Gastroesophageal sphincter (tissue), 3 donors: ENCODE data around the gene DDX10.

ENCODE experiments used
- EP300 ChIP-seq: sonication (generic); formaldehyde crosslinking; IDR thresholded peaks from one replicate; pipeline ENCODE4 v1.6.1; 2017; ENCODE audit warnings: antibody characterized with exemption, mild to moderate bottlenecking
- POLR2A ChIP-seq, 2 donors: fragments of 450-650 bp; IDR thresholded peaks; one replicate each; pipeline ENCODE4 v1.6.1; 2017; ENCODE audit warnings: antibody characterized with exemption in 2 of 2, mild to moderate bottlenecking in 2 of 2, moderate library complexity in 1 of 2
- POLR2AphosphoS5 ChIP-seq: sonication (generic); formaldehyde crosslinking; IDR thresholded peaks from one replicate; pipeline ENCODE4 v1.6.1; 2017; ENCODE audit warnings: antibody characterized with exemption
- TF ChIP-seq, protein P1 (sequence below), 4 experiments: fragments of 200-600 bp in 2 of 4; fragments of 450-650 bp in 2 of 4; sonication (generic) in 1 of 4; IDR thresholded peaks; one replicate each; pipeline ENCODE4 v1.5.1; 2017 to 2019; ENCODE audit warnings: antibody characterized with exemption in 4 of 4, mild to moderate bottlenecking in 2 of 4, moderate library complexity in 2 of 4

- TF ChIP-seq, protein P1, sequence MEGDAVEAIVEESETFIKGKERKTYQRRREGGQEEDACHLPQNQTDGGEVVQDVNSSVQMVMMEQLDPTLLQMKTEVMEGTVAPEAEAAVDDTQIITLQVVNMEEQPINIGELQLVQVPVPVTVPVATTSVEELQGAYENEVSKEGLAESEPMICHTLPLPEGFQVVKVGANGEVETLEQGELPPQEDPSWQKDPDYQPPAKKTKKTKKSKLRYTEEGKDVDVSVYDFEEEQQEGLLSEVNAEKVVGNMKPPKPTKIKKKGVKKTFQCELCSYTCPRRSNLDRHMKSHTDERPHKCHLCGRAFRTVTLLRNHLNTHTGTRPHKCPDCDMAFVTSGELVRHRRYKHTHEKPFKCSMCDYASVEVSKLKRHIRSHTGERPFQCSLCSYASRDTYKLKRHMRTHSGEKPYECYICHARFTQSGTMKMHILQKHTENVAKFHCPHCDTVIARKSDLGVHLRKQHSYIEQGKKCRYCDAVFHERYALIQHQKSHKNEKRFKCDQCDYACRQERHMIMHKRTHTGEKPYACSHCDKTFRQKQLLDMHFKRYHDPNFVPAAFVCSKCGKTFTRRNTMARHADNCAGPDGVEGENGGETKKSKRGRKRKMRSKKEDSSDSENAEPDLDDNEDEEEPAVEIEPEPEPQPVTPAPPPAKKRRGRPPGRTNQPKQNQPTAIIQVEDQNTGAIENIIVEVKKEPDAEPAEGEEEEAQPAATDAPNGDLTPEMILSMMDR (IDR thresholded peaks at IDR 0.05) = no peak
- TF ChIP-seq POLR2AphosphoS5 (no peak), POLR2A (IDR thresholded peaks at IDR 0.05) (no peak), EP300 (no peak)
These were observed 252.1 kb downstream of the DDX10 start for GRCh38 chr11:108916935-108917334.
